Measurements from ENCODE around the gene KCTD21.

KCTD21 gene

GRCh38 chr11:78195917-78196560 lies 7.6 kb upstream of the KCTD21 start:
- Histone ChIP-seq H3K9me2 (replicated peaks; ENCODE audit: insufficient read depth, low read length) (no peaks in the 10 kb centered on the region), H3F3A (ENCODE audit: insufficient read depth) (no peaks in the 10 kb centered on the region), H3K27me3 (ENCODE audit: low read length) (no peaks in the 10 kb centered on the region), H3K36me3 (ENCODE audit: low read length) (no peaks in the 10 kb centered on the region), H3K4me2 (ENCODE audit: low read depth, low read length, poor library complexity, severe bottlenecking) (no peak overlapping the region), H3K9me3 (ENCODE audit: insufficient read depth, low read length) (no peaks in the 10 kb centered on the region), H3K9ac (ENCODE audit: low read length) (no peak overlapping the region), H3K4me3 (ENCODE audit: insufficient read depth, low read length, poor library complexity, severe bottlenecking) (no peak overlapping the region), H3K79me2 (ENCODE audit: insufficient read depth, low read length) (no peaks in the 10 kb centered on the region), H4K20me1 (ENCODE audit: low read depth, low read length) (no peaks in the 10 kb centered on the region), H3K27ac (ENCODE audit: low read depth, low read length) (no peak overlapping the region), H2AFZ (ENCODE audit: low read depth, low read length, severe bottlenecking) (no peak overlapping the region)
- TF ChIP-seq CTCF (IDR thresholded peaks at IDR 0.05; ENCODE audit: insufficient read depth, low read length, poor library complexity, severe bottlenecking) (no peak), EZH2phosphoT487 (conservative IDR thresholded peaks at IDR 0.05; ENCODE audit: low read length) (no peak)

- no peaks in the 10 kb centered on the region for H3K36me3 ChIP-seq (ENCODE audit: low read length)
- no peak overlapping the region for H2AFZ ChIP-seq (ENCODE audit: low read depth, low read length, severe bottlenecking)
- H4K20me1 ChIP-seq (ENCODE audit: low read depth, low read length): no peaks in the 10 kb centered on the region
- H3K27me3 ChIP-seq (ENCODE audit: low read length): no peaks in the 10 kb centered on the region
- H3K9ac ChIP-seq (ENCODE audit: low read length): no peak overlapping the region
- H3K9me3 ChIP-seq (ENCODE audit: insufficient read depth, low read length): no peaks in the 10 kb centered on the region
- no peak overlapping the region for H3K27ac ChIP-seq (ENCODE audit: low read depth, low read length)
- H3K9me2 ChIP-seq (replicated peaks; ENCODE audit: insufficient read depth, low read length): no peaks in the 10 kb centered on the region
- no peaks in the 10 kb centered on the region for H3F3A ChIP-seq (ENCODE audit: insufficient read depth)
- H3K4me3 ChIP-seq (ENCODE audit: insufficient read depth, low read length, poor library complexity, severe bottlenecking): no peak overlapping the region
- no peaks in the 10 kb centered on the region for H3K79me2 ChIP-seq (ENCODE audit: insufficient read depth, low read length)
- H3K4me2 ChIP-seq (ENCODE audit: low read depth, low read length, poor library complexity, severe bottlenecking): no peak overlapping the region
- TF ChIP-seq EZH2phosphoT487 (conservative IDR thresholded peaks at IDR 0.05; ENCODE audit: low read length): no peak
- no peak for TF ChIP-seq CTCF (IDR thresholded peaks at IDR 0.05; ENCODE audit: insufficient read depth, low read length, poor library complexity, severe bottlenecking)
Measured at GRCh38 chr11:78194490-78194889, 6.1 kb upstream of the KCTD21 start.

- H4K20me1 ChIP-seq (ENCODE audit: low read depth, low read length): no peaks in the 10 kb centered on the region
- H3K9ac ChIP-seq (ENCODE audit: low read length): no peak overlapping the region
- no peaks in the 10 kb centered on the region for H3K9me2 ChIP-seq (replicated peaks; ENCODE audit: insufficient read depth, low read length)
- H3F3A ChIP-seq (ENCODE audit: insufficient read depth): no peaks in the 10 kb centered on the region
- H3K27me3 ChIP-seq (ENCODE audit: low read length): no peaks in the 10 kb centered on the region
- no peak for TF ChIP-seq CTCF (IDR thresholded peaks at IDR 0.05; ENCODE audit: insufficient read depth, low read length, poor library complexity, severe bottlenecking)
- no peak for TF ChIP-seq EZH2phosphoT487 (conservative IDR thresholded peaks at IDR 0.05; ENCODE audit: low read length)
- no peaks in the 10 kb centered on the region for H3K9me3 ChIP-seq (ENCODE audit: insufficient read depth, low read length)
- no peak overlapping the region for H2AFZ ChIP-seq (ENCODE audit: low read depth, low read length, severe bottlenecking)
- H3K27ac ChIP-seq (ENCODE audit: low read depth, low read length): no peak overlapping the region
- H3K4me3 ChIP-seq (ENCODE audit: insufficient read depth, low read length, poor library complexity, severe bottlenecking): no peak overlapping the region
- no peak overlapping the region for H3K4me2 ChIP-seq (ENCODE audit: low read depth, low read length, poor library complexity, severe bottlenecking)
- no peaks in the 10 kb centered on the region for H3K36me3 ChIP-seq (ENCODE audit: low read length)
- no peaks in the 10 kb centered on the region for H3K79me2 ChIP-seq (ENCODE audit: insufficient read depth, low read length)
Measured at GRCh38 chr11:78193806-78194205, 5.4 kb upstream of the KCTD21 start.
